KMS-11 (cell line): Measurements from ENCODE around the gene FNDC3B.

Source experiments
- H2AFZ ChIP-seq: fragments of 200-600 bp; sonication (generic); 2 replicates; pipeline ENCODE4 v1.6.1; 2016; ENCODE audit warnings: antibody characterized with exemption, mixed run types, low read depth
- H3K27ac ChIP-seq: fragments of 200-600 bp; sonication (generic); 2 replicates; pipeline ENCODE4 v1.6.1; 2016; ENCODE audit warnings: mild to moderate bottlenecking, mixed run types
- H3K27me3 ChIP-seq: fragments of 200-600 bp; sonication (generic); 2 replicates; pipeline ENCODE4 v1.6.1; 2017; ENCODE audit warnings: mild to moderate bottlenecking, low read depth, mixed run types, moderate library complexity; ENCODE audit not compliant: insufficient read depth
- H3K36me3 ChIP-seq: fragments of 200-600 bp; sonication (generic); 2 replicates; pipeline ENCODE4 v1.6.1; 2017; ENCODE audit warnings: mild to moderate bottlenecking, mixed run types; ENCODE audit not compliant: insufficient read depth
- H3K4me1 ChIP-seq: fragments of 200-600 bp; sonication (generic); 2 replicates; pipeline ENCODE4 v1.6.1; 2016; ENCODE audit warnings: mild to moderate bottlenecking, low read depth, mixed run types; ENCODE audit not compliant: poor library complexity, severe bottlenecking
- H3K4me2 ChIP-seq: fragments of 200-600 bp; sonication (generic); 2 replicates; pipeline ENCODE4 v1.7.0; 2016; ENCODE audit warnings: mild to moderate bottlenecking, mixed run types
- H3K4me3 ChIP-seq: fragments of 200-600 bp; sonication (generic); IDR thresholded peaks from 2 replicates; pipeline ENCODE4 v1.6.1; 2017; ENCODE audit warnings: low read depth, low read length, mixed read lengths; ENCODE audit not compliant: insufficient read depth
- H3K79me2 ChIP-seq: fragments of 200-600 bp; sonication (generic); 2 replicates; pipeline ENCODE4 v1.6.1; 2016; ENCODE audit warnings: low read depth, mixed run types; ENCODE audit not compliant: insufficient read depth
- H3K9ac ChIP-seq: fragments of 200-600 bp; sonication (generic); 2 replicates; pipeline ENCODE4 v1.6.1; 2016; ENCODE audit warnings: mild to moderate bottlenecking, mixed run types
- H4K20me1 ChIP-seq: fragments of 200-600 bp; sonication (generic); 2 replicates; pipeline ENCODE4 v1.6.1; 2016; ENCODE audit warnings: mild to moderate bottlenecking, mixed run types; ENCODE audit not compliant: insufficient read depth
- TF ChIP-seq, protein P1 (sequence below): fragments of 200-600 bp; sonication (generic); conservative IDR thresholded peaks from 2 replicates; pipeline ENCODE4 v1.6.1; 2017; ENCODE audit warnings: low read depth, mild to moderate bottlenecking, antibody characterized with exemption, low read length, moderate library complexity, mixed read lengths

FNDC3B gene

DNA sequence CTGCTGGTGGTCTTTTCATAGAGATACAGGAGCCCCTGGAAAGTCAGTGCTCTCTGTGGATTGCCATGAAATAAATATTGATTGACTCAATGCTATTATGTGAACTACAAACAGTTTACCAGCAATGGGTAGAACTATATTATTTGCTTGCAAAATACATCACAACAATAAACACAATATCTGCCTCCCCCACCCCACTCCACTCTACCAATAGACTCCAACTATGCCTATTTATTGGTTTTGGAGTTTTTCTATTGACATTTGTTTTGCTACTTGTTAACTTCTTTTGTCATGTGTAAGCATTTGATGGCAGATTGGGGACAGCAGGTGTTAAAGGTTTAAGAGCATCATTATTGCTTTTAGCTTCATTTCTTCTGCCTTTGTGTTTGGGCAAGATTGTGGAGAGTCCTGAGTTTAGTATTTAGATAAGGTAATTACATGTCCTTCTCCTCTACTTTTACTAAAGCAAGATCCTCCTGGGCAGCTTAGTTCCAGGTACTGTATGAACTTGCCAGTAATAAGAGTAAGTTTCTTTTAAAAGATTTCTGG is 8.3 kb downstream of the FNDC3B start:
- Histone ChIP-seq H3K4me2 (no peak overlapping the region), H4K20me1 (peaks cover 49% of the 10 kb centered on the region)

DNA sequence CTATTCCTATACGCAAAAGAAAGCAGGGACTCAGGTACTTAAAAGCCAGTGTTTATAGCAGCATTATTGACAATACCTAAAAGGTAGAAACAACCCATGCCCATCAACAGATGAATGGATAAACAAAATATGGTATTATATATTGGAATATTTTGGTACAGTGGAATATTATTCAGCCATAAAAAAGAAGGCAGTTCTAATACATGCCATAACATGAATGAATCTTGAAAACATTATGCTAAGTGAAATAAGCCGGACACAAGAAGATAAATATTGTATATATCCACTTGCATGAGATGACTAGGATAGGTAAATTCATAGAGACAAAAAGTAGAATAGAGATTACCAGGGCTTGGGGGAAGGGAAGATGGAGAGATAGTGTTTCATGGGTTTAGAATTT is 9.2 kb downstream of the FNDC3B start:
- Histone ChIP-seq H3K4me2 (no peak overlapping the region), H3K27me3 (no peaks in the 10 kb centered on the region), H3K27ac (no peak overlapping the region), H3K4me1 (peaks cover 58% of the 10 kb centered on the region), H3K36me3 (no peaks in the 10 kb centered on the region), H2AFZ (no peak overlapping the region), H4K20me1 (peaks cover 45% of the 10 kb centered on the region), H3K9ac (no peak overlapping the region), H3K4me3 (no peak overlapping the region), H3K79me2 (peaks cover 100% of the 10 kb centered on the region)
- TF ChIP-seq, protein P1, sequence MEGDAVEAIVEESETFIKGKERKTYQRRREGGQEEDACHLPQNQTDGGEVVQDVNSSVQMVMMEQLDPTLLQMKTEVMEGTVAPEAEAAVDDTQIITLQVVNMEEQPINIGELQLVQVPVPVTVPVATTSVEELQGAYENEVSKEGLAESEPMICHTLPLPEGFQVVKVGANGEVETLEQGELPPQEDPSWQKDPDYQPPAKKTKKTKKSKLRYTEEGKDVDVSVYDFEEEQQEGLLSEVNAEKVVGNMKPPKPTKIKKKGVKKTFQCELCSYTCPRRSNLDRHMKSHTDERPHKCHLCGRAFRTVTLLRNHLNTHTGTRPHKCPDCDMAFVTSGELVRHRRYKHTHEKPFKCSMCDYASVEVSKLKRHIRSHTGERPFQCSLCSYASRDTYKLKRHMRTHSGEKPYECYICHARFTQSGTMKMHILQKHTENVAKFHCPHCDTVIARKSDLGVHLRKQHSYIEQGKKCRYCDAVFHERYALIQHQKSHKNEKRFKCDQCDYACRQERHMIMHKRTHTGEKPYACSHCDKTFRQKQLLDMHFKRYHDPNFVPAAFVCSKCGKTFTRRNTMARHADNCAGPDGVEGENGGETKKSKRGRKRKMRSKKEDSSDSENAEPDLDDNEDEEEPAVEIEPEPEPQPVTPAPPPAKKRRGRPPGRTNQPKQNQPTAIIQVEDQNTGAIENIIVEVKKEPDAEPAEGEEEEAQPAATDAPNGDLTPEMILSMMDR = no peak

More for the DNA sequence above, 8.3 kb downstream of the FNDC3B start:
- Histone ChIP-seq H3K27ac (no peak overlapping the region), H2AFZ (no peak overlapping the region), H3K36me3 (no peaks in the 10 kb centered on the region), H3K4me1 (peaks cover 61% of the 10 kb centered on the region), H3K27me3 (no peaks in the 10 kb centered on the region), H3K79me2 (peaks cover 100% of the 10 kb centered on the region), H3K4me3 (no peak overlapping the region), H3K9ac (no peak overlapping the region)
- TF ChIP-seq, protein P1 = no peak

DNA sequence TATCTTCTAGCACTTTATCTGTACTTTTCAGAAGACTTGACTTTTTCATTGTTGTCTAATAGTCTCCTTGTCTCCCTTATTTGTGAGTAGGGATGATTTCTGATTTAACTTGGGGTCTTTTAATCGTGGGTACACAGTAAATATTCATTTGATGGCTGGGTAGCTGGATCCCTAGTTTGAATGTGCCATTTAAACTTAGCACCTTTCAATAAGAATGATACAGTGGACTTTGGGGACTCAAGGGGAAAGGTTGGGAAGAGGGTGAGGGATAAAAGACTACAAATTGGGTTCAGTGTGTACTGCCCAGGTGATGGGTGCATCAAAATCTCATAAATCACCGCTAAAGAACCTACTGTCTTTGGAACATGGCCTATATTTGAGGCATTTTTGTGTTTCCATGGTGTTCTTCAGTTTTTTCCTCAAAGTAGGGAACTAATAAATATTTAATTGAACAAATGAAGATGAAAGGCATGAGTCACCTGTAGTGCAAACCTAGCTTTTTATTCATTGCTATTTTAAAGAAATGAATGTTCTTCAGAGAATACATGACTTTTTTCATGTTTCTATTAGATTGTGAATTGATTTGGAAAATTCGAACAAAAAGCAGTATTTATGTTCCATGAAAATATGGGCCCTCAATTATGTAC is 12.1 kb downstream of the FNDC3B start:
- peaks cover 100% of the 10 kb centered on the region for H3K79me2 ChIP-seq

DNA sequence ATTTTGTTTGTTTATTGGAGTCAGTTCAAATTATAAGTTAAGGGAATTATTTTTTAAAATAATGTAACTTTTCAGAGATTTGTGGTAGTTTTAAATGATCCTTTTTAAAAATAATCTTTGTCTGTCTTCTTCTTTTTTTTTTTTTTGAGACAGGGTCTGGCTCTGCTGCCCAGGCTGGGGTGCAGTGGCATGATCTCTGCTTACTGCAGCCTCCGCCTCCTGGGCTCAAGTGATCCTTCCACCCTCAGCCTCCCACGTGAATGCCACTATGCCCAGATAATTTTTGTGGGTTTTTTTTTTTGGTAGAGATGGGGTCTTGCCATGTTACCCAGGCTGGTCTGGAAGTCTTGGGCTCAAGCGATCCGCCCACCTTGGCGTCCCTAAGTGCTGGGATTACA is 12.6 kb downstream of the FNDC3B start:
- H2AFZ ChIP-seq = no peak overlapping the region
- H3K27ac ChIP-seq = no peak overlapping the region
- no peak overlapping the region for H3K4me3 ChIP-seq
- H3K36me3 ChIP-seq = 0 out of 2 replicates have a peak, but pooled peaks cover 2% of the 10 kb centered on the region
- H4K20me1 ChIP-seq = peaks cover 29% of the 10 kb centered on the region
- no peak overlapping the region for H3K9ac ChIP-seq
- peaks cover 55% of the 10 kb centered on the region for H3K4me1 ChIP-seq
- H3K27me3 ChIP-seq = no peaks in the 10 kb centered on the region
- TF ChIP-seq, protein P1 = no peak
- H3K4me2 ChIP-seq = no peak overlapping the region
- peaks cover 100% of the 10 kb centered on the region for H3K79me2 ChIP-seq

More for the DNA sequence above, 12.1 kb downstream of the FNDC3B start:
- no peak overlapping the region for H3K4me2 ChIP-seq
- H4K20me1 ChIP-seq = peaks cover 34% of the 10 kb centered on the region
- no peak overlapping the region for H2AFZ ChIP-seq
- H3K27ac ChIP-seq = no peak overlapping the region
- H3K4me1 ChIP-seq = peaks cover 55% of the 10 kb centered on the region
- 0 out of 2 replicates have a peak, but pooled peaks cover 2% of the 10 kb centered on the region for H3K36me3 ChIP-seq
- no peaks in the 10 kb centered on the region for H3K27me3 ChIP-seq
- no peak overlapping the region for H3K9ac ChIP-seq
- no peak overlapping the region for H3K4me3 ChIP-seq
- TF ChIP-seq, protein P1 = no peak
